Activated naive CD4-positive, alpha-beta T cell treated with Interleukin-2 at 50 U/mL for 16 hours (primary cell): ENCODE data around the gene IP6K3.

ENCODE experiments used
- DNase-seq: peaks from one replicate; pipeline ENCODE4 v3.0.0-alpha.2; 2020

IP6K3 gene

DNA sequence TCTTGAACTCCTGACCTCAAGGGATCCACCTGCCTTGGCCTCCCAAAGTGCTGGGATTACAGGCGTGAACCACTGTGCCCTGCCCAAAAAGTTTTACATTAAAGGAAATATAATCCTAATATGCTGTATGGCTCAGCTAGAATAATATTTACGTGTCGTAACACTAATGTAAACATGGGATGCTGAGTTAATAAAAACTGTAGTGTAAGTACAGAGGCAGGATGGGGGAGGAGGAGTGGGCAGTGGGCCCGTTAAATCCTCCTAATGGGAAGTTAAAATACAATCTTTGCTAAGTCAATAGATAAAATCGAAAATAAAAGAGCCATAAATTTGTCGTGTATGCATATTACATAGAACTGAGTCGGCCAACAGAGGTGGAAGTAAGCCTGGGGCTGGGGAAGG lies 12.1 kb upstream of the IP6K3 start:
- DNase-seq: no peak

DNA sequence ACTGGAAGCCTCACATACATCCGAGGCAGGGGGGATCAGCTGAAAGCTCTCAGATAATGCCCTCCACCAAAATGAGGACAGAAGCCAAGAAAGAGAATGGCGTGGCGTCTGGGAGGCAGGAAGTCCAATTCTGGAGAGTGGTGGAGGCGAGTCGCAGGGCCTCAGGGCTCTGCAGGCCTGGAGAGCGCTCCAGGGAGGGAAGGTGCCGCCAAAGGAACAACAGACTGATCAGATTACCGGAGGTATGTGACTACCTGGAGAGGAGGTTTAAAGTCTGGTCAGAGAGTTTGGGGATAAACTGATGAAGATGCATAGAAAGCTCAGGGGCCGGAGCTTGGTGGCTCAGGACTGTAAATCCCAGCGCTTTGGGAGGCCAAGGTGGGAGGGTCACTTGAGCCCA lies 11.2 kb upstream of the IP6K3 start:
- no peak for DNase-seq

DNA sequence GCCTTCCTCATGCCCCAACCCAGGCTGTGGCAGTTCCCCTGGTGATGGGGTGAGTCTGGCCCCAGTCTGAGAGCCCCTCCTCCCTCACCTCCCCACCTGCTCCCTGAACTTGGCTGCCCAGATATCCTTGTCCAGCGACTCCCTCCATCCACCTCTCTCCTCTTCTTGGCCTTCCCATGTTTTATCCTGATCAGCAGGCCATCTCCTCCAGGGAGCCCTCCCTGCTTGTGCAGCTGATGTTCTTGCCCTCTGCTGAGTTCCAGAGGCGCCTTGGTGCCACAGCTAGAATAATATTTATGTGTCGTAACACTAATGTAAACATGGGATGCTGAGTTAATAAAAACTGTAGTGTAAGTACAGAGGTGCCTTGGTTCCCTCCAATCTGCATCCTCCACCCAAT lies 10.4 kb upstream of the IP6K3 start:
- no peak for DNase-seq

DNA sequence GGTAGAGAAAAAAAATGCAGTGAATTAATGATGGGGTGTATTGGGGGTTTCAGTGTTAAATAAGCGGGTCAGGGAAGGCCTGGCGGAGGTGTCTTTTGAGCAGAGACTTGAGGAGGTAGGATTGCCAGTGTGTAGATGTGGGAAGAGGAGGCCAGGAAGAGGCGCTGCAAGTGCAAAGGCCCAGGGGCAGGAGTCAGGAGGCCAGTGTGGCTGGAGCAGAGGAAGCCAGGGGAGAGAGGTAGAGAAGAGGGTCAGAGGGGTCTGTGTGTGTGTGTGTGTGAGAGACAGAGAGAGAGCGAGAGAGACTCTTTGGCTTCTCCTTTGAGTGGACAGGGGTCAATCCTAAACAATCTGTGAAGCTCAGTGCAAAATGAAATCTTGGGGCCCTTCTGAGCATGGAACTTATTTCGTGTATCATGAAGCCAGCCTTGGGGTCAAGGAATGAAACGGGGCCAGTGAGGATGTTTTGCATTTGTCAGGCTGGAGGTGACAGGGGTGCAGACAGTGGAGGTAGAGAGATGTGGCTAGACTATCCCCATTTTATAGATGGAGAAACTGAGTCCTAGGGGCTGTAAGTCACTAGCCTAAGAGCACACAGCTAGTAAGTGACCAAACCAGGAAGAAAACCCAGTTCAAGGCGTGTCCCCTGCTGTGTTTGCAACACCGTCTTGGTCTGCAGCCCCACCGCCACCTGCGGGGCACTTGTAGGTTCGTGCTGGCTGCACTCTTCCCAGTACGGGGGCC lies 9.7 kb upstream of the IP6K3 start:
- DNase-seq: no peak

DNA sequence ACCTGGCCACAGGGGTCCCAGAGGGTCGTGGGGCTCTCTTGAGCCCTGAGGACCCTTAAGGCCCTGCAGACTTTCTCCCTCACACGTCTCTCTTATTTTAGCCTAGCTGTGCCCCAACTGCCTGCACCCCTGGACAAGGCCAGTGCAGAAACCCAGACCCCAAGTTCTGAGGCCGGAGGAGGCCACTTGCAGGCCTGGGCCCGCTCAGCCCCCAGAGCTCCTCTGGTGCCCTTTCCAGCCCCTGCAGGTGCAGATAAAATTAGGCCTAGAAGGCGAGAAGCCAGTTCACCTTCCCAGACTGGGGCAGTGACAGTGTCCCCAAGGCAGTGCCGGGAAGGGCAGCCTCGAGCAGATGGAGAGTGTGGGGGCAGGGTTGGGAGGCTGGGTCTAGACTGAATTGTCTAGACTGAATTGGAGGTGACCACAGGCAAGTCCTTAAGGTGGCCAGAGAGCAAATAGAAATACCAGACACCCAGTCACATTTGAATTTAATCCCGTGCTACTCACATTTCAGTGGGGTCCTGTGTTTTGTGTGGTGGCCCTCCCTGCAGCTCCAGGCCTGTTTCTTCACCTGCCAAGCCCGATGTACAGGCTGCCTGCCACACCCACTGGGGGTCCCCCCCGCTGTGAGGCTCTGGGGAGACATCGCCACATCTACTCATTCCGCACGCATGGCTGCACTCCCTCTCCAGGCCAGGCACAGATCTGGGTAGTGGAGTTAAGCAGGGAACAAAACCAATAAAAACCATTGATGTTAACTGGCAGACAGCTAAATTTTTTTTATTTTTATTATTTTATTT lies 8.6 kb upstream of the IP6K3 start:
- no peak for DNase-seq

DNA sequence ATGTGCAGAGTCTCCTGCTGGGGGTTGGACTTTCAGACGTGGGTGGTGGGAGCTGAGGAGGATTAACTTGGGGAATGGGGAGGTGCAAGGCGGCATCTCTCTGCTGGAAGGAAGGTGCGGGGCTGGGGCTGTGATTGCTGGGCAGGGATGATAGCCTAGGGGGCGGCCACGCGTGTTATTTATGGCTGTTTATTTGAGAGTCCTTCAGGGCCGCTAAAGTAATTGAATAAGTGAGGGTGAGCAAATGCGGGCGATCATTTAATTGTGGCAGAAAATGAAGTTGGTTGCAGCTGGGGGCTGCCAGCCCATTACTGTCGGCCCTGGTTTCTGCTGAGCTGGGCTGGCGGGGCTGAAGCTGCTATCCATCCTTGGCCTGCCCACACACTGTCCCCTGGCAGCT lies 7.5 kb upstream of the IP6K3 start:
- no peak for DNase-seq

DNA sequence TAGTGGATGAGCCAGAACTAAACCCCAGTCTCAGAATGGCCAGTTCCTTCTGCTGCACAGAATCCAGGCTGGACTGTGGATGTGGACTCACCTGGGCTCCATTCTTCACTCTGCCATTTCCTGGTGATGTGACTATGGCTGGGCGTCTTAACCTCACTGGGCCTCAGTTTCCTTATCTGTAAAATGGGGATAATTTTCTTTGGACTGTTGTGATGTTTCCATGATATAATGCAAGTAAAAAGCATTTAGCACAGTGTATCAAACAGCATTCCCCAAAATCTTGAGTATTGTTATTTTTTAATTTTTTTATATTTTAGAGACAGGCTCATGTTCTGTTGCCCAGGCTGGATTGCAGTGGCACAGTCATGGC lies 5.9 kb upstream of the IP6K3 start:
- no peak for DNase-seq

DNA sequence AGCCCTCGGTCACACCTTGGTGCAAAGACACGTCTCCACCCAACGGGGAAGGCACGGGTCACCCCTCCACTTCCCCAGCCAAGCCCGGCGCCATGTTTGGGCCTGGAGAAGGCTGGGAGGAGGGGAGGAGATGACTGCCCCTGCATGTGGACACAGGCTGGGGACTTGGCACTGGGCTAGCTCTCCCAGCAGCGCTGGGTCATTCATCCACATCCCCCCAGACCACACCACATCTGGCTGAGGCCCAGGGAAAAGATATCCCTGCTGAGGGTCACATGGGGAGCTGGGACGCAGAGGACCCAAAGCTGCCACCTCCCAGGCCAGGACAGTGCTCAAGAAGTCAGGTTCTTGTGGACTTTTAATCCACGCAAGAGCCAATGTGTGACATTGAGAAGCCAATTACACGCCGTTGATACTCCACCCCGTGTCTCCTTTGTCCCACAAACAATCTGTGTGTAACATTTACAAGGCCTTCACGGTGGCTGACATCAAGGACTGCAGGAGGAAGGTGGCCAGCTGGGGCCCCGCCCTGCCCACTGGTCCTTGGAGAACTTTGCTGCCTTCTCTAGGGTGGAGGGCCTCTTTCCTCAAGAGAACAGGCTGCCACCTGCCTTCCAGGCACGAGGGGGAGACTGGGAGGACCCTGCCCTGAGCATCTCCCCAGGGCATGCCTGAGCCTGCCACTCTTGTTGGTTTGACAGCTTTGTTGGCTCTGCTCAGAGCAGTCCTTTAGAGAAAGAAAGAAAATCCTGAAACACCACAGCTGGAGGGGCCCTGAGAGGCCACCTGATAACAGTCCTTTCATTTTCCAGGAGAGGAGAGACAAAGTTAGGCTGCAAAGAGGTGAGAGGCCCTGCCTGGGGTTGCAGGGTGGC lies 5.3 kb upstream of the IP6K3 start:
- no peak for DNase-seq

DNA sequence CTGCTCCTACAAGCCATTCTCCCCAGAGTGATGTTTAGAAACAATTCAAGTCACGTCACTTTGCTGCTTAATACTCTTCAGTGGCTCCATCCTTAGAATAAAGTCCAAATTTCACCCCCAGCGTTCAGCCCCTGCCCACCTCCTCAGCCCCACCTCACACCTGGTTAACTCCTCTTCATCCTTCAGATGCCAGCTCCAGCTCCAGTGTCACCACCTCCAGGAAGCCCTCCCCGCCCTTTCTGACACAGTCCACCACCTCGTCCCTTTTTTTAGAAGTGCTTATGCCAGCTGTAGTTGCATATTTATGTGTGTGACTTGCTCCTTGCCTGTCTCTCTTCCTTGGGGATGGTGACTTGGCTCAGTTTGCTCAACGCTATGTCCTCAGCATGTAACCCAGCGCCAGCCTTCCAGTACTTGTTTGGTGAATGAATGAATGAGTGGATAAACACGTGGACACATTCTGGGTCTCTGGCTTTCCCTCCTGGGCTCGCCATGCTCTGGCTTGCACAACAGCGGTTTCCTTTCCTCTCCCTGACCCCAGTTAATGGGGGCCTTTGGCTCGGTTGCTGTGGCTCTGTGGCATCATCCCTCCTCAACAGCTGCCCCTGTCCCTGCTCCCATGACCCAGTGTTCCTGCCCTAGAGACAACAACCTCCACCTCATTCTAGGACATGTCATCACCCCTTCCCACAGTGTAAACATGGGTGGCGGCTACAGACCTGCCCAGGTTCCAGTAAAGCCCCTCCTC lies 3.7 kb upstream of the IP6K3 start:
- no peak for DNase-seq

DNA sequence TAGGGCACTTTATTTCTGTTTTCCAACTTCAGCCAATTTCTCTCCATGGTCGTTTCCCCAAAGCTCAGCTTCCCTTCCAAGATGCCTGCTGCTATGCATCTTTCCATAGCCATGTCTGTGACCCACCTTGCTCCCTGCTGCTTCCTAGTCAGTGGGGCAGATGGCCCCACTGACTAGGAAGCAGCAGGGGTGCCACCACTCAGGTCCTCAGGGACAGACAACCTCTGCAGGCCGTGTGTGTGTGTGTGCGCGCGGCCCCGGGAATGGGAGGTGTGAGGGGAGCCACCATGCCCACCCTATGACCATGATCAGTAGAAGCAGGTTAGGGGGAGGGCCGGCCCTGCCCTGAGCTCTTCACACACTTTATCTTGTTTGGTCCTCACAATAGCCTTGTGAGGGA lies 2.7 kb upstream of the IP6K3 start:
- DNase-seq: no peak

DNA sequence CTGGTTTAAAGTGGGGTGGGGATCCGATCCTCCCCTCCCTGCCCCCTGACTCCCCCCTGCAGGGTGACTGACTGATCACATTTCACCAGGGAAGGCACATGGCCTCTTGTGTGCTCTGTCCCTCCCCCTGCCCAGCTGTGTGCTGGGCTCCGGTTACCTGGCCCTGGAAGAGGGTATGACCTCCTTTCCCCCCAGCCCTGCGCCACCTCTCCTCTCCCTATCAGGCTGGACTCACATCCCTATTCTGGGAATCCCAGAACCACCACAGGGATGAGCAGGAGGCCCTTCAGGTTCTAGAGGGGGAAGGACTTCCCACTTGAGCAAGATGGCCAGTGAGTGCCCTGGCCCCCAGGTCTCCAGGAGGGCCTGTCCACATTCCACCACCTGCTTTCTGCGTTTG lies 2.1 kb upstream of the IP6K3 start:
- no peak for DNase-seq

DNA sequence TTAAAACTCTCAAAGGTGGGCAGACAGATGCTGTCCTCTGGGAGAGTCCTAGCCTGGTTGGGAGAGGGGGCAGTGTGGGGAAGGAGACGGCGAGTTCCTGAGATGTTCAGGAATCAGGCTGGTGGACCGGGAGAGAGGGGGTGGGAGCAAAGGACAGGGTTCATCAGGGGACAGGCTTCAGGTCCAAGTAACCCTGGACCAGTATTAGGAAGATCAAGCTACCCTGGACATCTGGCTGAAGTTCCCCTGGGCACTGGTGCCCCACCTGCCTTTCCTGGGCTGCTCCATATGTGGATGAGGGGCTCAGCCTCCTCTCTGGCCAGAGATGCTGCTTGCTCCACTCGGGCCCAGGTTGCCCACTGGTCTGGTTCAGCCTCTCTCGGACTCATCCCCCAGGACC lies 1.1 kb upstream of the IP6K3 start:
- DNase-seq: no peak

DNA sequence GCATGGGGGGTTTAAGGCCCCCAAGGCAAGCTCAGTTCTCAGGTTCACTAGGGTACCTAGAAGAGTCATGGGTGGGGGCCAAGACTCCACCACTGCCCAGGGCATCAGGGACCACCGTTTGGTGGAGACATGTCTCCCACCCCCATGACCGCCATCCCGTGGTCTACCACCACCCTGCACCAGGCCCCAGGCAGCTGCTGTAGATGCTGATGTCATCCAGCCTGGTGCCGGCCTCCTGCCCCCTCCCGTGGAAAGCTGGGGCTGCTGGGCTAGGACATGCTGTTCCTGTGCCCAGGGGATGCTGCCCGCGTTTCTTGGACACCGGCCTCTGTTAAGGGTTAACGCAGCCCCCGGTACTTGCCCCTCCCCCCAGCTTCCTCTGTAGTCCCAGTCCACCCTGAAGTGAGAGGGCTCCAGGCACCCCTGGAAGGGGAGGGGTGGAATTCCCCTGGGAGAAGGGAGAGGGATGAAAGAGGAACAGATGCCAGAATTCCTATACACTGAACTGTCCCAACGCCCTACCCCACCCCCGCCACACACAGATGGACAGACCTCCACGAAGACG lies 587 bp downstream of the IP6K3 start:
- DNase-seq: no peak

DNA sequence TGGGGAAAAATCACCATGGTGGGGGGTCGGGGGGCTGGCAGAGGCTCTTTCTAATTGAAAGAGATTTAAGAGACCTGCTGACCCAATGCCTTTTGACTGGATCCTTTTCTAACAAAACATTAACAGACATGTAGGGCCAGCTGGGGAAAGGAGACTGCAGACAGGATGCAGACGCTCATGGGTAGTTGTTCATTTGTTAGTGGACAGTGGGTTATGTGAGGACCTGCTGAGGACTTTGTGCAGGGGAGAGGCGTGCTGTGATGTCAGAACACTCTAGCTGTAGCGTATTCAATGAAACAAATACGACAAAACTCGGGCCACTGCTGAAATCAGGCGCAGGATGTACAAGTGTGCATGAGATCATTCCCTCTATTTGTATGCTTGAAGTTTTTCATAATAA lies 1.2 kb downstream of the IP6K3 start:
- DNase-seq: no peak

DNA sequence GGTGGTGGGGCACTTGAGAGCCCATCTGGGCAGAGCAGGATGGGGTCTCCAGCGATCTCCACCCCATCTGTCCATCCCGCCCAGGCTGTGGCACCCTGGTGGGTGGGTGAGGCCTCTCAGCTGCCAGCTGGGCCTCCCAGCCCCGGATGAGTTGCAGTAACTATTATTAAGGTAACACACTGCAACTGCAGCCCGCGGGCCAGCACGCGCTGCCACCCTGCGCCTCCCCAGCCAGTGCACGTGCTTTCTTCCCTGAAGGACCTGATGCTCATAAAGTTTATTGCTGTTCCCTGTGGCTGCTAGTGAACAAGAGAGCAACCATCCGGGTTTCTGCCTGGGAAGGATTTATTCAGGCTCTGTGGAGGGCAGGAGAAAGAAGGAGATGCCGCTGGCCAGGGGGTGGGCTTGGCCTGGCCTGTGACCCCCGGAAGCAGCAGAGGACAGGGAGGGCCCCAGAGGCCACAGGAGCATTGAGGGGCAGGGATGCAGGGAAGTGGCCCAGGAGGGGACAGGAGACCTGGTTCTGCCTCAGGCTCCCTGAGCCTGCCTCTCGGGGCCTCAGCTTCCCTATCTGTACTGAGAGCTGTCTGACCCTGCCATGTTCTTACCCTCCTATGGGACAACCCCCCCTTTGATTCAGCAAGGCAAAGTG lies 1.7 kb downstream of the IP6K3 start:
- DNase-seq: no peak

DNA sequence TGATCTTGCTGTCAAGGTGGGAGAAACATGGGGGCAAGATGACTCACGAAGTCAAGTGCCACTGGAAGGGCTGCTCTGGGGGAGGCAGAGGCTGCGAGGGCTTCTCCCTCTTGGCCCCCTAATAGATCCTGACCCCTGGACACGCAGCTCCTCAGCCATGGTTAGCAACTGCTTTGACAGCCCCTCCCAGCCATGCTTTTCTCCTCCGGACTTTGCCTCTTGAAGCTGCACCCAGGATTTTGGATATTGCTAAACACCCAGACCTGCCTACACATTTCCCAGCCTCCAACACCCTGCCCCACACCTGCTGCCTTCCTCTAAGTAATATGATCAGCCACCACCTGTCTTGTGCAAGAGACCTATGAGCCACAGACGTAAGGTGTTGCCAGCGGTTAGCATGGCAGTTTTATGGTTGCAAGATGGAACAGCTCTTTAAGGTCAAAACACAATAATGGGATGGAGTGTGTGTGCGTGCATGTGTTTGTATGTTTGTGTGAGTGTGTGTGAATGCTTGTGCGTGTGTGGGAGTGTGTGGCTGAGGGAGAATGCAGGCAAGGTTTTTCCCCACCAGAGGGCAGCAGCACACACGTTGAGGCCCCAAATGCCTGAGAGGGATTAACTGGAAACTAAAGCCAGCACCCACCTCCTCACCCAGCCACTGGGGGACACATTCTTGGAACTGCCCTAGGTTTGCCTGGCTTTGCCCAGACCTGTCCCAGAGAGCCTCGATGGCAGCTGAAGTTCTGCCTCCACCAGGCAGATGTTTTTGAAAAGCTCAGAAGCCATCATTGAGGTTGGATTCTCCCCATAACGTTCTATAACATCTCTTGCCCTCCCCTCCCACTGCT lies 2.5 kb downstream of the IP6K3 start:
- DNase-seq: peak; percentile 77

DNA sequence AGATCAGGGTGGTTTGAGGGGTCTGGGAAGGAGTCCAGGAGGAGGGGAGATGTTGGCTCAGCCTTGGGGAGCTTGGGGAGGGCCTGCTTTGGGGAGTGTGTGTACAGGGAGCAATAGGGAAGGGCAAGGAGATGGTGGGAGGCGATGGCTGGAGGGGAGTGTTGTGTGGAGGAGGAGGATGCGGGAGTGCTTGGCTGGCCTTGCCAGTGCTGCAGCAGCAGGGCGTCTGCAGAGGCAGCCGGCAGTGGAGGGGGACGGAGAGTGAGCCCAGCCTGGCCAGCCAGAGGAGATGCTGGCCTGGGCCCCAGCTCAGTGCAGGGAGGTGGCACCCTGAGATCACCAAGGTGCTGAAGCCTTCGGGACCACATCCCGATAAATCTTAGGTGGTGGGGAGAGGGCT lies 3.9 kb downstream of the IP6K3 start:
- no peak for DNase-seq

DNA sequence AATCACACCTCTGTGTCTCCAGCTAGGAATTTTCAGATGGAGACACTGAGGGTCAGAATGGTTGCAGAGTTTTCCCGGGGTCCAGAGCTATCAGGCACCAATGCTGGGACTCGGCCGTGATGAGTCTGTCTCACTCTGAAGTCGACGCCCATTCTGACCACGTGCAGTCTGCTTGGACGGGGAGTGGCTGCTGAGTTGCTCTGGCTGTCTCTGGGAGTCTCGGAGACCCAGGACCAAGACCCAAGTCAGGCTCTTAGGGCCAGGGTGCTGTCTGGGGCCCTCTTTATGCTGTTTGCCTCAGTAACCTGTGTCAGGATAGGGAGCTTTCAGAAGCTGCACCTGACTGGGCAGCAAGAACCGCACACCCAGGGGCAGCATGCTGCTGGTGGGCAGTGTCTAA lies 4.6 kb downstream of the IP6K3 start:
- no peak for DNase-seq

DNA sequence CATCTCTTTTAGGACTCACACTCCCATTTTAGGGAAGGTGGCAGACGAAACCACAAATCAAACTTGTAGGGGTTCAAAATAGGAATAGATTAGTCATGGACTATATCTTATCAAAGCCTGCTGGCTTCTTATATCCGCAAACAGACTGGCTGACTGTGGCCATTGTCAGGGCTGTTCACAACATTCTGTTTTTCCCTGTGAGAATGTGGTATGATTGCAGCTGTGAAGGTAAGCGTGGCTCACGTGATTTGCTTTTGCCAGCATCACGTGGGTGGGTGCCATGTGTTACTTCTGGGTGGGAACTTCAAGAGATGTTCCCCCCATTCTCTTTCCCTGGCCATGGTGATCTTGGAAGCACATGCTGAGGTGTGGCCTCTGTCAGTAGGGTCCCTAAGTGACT lies 5.9 kb downstream of the IP6K3 start:
- no peak for DNase-seq

DNA sequence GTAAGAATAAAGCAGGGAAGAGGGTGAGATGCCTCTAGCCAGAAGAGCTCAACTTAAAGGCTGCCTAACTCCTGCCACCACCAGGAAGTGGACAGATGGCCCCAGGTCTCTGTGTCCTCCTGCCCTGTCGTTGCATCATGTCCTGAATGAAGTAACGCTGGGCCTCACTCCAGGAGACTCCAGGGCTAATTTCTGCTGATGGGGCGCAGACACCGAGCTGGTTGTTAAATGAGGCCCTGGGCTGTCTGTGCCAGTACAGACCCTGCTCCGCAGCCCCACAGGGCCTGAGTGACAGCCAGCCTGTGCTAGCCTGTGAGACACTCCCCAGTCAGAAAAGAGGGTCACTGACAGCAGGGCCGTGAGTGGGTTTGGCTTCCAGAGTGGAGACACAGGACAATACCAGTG lies 6.5 kb downstream of the IP6K3 start:
- DNase-seq: no peak

DNA sequence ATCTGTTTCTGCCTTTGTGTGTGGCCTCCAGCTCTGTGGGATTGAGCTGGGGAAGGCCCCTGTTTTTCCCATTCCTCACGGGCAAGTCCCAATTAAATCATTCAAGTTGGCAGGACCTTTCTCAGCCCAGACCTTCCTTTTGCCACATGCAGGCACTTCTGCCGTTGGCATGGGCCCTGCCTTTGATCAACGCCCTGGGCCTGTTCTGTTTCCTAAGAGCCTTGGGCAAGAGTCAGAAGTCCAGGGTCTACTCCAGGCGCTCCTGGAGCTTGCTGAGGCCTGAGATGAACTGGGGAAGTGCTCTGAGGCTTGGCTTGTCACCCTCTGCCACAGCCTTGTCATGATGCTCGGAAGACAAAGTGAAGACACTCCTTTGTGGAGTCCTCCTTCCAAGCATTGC lies 7.1 kb downstream of the IP6K3 start:
- no peak for DNase-seq
